ENCODE measurements around the gene IRAK3.

The IRAK3 gene

DNA sequence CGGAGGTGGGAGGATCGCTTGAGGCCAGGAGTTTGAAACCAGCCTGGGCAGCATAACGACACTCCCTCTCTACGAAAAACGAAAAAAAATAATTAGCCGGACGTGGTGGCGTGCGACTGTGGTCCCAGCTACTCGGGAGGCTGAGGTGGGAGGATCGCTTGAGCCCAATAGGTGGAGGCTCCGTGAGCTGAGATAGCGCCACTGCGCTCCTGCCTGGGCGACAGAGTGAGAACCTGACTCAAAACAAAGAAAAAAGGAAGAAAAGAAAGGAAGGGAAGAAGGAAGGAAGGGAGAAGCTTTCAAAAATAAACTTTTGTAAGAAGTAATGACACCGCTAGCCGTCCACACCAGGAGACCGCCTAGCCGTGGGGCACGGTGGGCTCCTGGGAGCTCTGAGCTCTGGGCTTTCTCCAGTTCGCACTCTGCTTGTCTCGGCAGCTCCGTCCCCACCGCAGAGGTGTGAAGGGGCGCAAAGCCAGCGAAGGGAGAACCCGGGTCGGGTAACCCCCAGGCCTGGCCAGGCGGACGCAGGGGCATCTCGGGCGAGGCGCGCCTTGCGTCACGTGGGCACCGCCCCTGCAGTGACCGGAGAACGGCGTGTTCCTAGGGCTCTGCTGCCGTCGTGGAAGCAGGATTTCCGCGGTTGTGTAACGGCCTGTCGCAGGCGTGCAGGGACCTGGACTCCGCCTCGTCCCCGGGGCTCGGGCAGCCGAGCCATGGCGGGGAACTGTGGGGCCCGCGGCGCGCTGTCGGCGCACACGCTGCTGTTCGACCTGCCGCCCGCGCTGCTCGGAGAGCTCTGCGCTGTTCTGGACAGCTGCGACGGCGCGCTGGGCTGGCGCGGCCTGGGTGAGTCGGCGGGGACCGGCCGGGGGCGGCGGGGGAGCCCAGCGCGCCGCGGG, at the start of gene IRAK3:
Gene IRAK3, plus strand, starts transcription at position 631 of the 902 bp plus-strand sequence. Its CDS starts 86 bp downstream, at position 717.
- TF ChIP-seq CTCF (IDR thresholded peaks at IDR 0.05; ENCODE audit: borderline replicate concordance, insufficient read depth, low read depth, low read length), result no peak

DNA sequence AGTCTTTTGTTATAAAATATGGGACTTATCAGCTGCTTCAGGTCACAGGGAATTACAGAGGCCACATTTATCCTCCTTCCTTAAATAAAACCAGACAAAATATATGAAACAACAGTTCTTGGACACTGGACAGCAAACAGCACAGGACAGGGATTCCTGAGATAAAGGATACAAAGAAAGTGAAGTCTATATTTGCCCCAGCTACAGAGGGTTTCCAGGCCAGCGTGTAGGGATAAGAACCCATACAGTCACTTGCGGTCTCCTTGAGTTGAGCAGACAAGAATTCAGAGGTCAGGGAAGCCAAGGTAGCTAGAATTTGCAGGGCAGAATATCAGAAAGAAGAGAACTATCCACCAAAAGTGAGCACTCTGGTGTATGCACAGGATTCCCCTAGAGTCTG, 49.7 kb upstream of the IRAK3 start:
- H3K4me3 ChIP-seq (ENCODE audit: low read depth, low read length), result no peak overlapping the region
- TF ChIP-seq CTCF (IDR thresholded peaks at IDR 0.05; ENCODE audit: borderline replicate concordance, insufficient read depth, low read depth, low read length), result no peak

More for the DNA sequence above, at the start of gene IRAK3:
- peak within 1 kb of the TSS; percentile 62 for H3K4me3 ChIP-seq (ENCODE audit: low read depth, low read length)

DNA sequence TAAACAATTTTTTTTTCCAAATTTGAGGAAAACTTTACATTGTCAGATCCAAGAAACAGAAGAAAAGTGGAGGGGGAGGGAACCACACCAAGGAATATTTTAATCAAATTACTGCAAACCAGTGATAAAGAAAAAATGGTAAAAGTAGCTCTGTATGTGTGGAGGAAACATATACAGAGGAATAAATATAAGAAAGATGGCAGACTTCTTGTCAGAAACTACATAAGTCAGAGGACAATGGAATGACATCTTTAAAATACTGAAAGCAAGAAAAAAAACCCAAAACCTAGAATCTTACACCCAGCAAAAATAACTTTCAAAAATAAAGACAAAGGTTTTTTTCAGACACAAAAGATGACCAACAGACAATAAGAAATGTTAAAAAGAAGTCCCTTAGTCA, 48.3 kb upstream of the IRAK3 start:
- no peak for TF ChIP-seq CTCF (IDR thresholded peaks at IDR 0.05; ENCODE audit: borderline replicate concordance, insufficient read depth, low read depth, low read length)
- H3K4me3 ChIP-seq (ENCODE audit: low read depth, low read length), result no peak overlapping the region

GRCh38 chr12:66141299-66141698, 47.7 kb upstream of the IRAK3 start:
- H3K4me3 ChIP-seq (ENCODE audit: low read depth, low read length), result no peak overlapping the region
- TF ChIP-seq CTCF (IDR thresholded peaks at IDR 0.05; ENCODE audit: borderline replicate concordance, insufficient read depth, low read depth, low read length), result no peak

DNA sequence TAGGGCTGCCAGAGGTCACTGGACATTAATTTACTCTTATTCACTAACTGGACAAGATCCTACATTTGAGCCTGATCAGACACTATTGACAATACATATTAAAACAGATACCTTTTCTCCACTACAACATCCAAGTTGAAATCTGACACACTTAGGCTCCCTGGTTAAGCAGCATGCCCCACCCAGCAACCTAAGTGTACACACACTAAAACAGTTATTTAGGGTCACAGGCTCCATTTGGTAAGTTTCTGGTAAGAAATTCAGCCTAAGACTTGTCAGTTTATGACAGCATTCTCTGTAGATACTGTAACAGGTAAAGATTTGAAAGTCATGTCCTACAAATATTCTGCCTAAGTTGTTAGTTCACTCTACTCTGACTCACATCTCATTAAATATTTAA, 46.2 kb upstream of the IRAK3 start:
- no peak for TF ChIP-seq CTCF (IDR thresholded peaks at IDR 0.05; ENCODE audit: borderline replicate concordance, insufficient read depth, low read depth, low read length)
- H3K4me3 ChIP-seq (ENCODE audit: low read depth, low read length), result no peak overlapping the region

DNA sequence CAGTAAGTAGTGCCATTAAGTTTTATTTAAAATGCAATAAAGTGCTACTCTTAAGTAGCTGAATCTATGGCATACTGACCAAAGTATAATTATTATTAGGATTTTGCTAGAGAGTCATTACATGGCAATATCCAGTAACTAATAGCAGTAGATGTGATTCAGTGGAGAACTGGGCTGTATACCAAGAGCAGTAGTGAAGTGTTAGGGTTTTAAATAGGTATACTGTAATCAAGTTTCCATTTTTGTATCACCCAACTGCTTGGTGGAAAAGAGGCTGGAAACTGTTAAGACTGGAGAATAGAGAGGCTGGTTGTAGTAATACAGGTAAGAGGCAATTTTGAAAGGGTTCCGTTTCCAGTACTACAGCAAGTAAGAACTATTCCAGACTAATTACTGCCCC, 45.1 kb upstream of the IRAK3 start:
- no peak for TF ChIP-seq CTCF (IDR thresholded peaks at IDR 0.05; ENCODE audit: borderline replicate concordance, insufficient read depth, low read depth, low read length)
- no peak overlapping the region for H3K4me3 ChIP-seq (ENCODE audit: low read depth, low read length)

All from GM12875 (cell line).